Activated CD8-positive, alpha-beta memory T cell treated with anti-CD3 and anti-CD28 coated beads, Interleukin-2, amount 50 U/mL, for 4 hours (primary cell): ENCODE results near the gene MTF2.
A peak's percentile ranks its signal among the peaks of the same experiment; 100 is the strongest.
"Not testable (repeated sequence)": the region's sequence is repeated elsewhere in the genome, so short reads cannot be mapped to it uniquely, and the experiment has no call there.

Experiments
- DNase-seq: peaks from one replicate; pipeline ENCODE4 v3.0.0-alpha.2; 2020

The MTF2 gene

DNA sequence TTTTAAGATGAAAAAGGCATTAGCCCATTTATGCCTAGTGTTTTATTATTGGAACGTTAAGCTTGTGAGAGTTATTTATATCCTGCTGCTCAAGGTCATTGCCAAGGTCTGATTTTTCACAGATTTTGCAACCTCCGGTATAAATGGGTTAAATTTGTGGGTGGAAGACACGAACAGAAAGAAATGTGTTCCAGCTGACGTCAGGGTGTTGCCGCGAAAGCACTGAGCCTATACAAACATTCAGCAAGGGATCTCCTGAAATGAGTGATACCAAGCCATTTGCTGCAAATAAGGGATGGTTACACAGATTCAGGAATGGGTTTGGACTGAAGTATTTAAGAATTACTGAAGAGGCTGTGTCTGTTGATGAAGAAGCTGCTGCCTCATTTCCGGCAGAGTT is 68.9 kb downstream of the MTF2 start:
- DNase-seq, result no peak

DNA sequence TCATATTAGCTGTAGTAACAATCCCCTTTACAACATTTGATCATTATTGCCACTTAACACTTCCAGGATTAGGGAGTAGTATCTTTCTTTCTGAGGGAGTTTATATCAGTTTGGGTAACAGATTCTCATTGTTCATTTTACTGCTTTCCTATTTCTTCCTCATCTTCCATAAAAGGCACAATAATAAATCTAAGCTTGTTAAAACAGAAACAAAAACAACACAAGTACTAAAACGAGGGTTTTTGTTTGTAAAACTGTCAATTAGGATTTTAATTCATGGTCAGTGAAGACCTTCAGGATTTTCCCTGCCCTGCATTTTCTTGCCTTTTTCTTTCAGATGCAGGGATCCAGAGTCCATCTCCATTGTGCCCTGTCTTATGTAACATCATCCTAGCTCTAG is 71.6 kb downstream of the MTF2 start:
- no peak for DNase-seq

DNA sequence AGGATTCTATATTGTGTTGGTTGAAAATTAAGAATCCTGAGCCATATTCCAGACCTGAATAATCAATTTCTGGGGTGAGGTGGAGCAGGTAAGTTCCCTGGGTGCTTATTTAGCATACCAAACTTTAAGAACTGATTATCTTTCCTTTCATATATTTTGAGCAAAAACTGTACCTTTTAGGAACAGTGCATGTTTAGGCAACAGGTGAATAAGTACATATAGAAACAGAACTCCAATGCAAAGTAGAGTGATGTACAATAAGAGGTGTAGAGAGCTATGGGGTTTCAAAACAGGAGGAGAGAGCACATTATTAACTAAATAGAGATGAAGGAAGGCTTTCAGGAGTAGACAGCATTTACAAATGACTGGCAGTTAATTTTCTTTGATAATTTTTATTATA is 72.4 kb downstream of the MTF2 start:
- DNase-seq, result no peak

DNA sequence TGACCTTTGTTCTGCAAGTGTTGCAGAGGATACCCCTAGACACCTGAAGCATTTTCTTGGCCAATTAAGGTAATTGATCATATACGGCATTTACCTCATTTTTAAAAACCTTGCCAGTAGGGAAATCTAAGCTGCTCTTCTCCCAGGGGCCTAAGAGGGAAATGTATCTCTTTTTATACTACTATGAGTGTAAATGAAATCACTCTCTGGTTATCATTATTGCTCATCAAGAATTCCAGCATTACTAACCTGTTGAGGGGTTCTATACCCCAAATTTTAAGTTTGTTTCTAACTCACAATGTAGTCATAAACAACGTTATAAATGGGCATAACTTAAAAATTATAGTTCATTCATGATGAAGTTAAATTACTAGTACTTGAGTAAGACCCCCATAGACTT is 73.8 kb downstream of the MTF2 start:
- DNase-seq, result no peak

DNA sequence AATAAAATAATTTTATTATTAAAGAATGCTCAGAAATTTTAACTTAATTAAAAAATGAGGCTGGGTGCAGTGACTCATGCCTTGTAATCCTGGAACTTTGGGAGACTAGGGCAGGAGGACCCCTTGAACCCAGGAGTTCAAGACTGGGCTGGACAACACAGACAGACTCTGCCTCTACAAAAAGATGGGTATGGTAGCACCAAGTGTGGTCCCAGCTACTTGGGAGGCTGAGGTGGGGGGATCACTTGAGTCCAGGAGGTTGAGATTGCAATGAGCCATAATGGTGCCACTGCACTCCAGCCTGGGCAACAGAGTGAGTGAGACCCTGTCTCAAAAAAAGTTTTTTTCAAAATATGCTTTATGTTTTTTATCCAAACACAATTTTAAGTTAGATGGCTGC is 75.8 kb downstream of the MTF2 start:
- no peak for DNase-seq

DNA sequence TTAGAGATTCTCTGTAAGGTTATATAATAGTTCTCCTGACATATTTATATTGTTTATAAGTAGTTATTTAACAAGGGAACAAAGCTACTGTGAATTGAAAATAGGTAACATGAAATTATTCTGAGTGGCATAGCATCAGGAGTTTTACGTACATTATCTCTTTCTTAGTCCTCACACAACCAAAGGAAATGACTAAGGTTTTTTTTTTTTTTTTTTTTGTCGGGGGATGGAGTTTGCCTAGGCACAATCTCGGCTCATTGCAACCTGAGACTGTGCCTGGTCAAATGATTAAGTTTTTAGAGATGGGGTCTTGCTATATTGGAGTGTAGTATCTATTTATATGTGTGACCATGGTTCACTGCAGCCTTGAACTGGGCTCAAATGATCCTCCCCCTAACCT is 76.3 kb downstream of the MTF2 start:
- DNase-seq, result no peak

DNA sequence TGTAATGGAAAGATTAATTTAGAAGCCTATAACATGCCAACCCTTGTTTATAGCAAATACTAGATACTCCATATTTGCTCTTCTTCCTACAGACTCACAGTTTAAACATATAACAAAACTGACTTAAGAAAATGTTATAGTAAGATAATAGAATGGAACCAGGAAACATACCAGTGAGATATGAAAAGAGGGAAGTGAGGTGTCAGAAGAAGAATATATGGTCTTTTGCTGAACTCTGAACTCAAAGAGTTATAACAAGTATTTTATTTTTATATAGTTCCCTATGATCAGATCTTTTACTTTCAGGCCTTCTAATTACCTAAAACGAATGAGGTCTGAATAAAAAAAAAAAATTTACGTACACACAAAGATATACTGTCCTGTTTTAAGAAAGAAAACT is 80.3 kb downstream of the MTF2 start:
- no peak for DNase-seq

DNA sequence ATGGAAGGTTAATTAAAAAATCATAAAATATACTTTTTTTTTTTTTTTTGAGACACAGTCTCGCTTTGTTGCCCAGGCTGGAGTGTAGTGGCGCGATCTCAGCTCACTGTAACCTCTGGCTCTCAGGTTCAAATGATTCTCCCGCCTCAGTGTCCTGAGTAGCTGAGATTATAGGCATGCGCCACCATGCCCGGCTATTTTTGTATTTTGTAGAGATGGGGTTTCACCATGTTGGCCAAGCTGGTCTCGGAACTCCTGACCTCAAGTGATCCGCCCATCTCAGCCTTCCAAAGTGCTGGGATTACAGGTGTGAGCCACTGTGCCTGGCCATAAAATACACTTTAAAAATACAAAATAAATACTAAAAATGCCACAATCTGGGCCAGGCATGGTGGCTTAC is 84.2 kb downstream of the MTF2 start:
- DNase-seq, result not testable (repeated sequence)

DNA sequence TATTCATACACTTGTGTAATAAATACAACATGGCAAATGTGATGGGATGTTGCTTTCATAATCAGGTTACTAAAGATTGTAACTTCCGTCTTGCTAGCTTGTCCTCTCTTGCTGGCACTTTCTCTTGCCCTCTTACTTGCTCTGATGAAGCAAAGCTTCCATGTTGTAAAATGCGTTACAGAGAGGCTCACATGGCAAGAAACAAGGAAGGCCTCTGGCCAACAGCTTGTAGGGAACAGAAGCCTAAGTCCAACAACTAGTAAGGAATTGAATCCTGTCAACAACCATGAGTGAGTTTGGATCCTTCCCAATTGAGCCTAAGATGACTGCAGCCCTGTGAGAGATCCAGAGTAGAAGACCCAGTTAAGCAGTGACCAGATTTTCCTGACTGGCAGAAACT is 85.7 kb downstream of the MTF2 start:
- DNase-seq, result no peak

DNA sequence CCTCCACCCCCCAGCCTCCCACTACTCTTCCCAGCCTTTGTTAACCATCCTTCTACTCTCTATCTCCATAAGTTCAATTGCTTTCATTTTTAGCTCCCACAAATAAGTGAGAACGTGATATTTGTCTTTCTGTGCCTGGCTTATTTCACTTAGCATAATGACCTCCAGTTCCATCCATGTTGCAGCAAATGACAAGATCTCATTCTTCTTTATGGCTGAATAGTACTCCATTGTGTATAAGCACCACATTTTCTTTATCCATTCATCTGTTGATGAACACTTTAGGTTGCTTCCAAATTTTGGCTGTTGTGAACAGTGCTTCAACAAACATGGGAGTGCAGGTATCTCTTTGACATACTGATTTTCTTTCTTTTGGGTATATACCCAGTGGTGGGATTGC is 86.8 kb downstream of the MTF2 start:
- not testable (repeated sequence) for DNase-seq

DNA sequence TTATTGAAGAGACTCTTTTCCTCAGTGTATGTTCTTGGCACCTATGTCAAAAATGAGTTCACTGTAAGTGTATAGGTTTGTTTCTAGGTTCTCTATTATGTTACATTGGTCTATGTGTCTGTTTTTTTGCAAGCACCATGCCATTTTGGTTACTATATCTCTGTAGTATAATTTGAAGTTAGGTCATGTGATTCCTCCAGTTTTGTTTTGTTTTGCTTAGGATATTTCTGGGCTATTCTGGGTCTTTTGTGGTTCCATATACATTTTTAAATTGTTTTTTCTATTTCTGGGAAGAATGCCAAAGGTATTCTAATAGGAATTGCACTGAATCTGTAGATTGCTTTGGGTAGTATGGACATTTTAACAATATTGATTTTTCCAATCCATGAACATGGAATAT is 87.9 kb downstream of the MTF2 start:
- no peak for DNase-seq

DNA sequence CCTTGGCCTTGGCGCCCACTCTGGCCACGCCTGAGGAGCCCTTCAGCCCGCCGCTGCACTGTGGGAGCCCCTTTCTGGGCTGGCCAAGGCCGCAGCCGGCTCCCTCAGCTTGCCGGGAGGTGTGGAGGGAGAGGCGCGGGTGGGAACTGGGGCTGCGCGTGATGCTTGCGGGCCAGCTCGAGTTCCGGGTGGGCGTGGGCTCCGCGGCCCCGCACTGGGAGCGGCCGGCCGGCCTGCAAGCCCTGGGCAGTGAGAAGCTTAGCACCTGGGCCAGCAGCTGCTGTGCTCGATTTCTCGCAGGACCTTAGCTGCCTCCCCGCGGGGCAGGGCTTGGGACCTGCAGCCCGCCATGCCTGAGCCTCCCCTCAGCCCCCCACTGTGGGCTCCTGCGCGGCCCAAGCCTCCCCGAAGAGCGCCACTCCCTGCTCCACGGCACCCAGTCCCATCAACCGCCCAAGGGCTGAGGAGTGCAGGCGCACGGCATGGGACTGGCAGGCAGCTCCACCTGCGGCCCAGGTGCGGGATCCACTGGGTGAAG is 91.1 kb downstream of the MTF2 start:
- not testable (repeated sequence) for DNase-seq

DNA sequence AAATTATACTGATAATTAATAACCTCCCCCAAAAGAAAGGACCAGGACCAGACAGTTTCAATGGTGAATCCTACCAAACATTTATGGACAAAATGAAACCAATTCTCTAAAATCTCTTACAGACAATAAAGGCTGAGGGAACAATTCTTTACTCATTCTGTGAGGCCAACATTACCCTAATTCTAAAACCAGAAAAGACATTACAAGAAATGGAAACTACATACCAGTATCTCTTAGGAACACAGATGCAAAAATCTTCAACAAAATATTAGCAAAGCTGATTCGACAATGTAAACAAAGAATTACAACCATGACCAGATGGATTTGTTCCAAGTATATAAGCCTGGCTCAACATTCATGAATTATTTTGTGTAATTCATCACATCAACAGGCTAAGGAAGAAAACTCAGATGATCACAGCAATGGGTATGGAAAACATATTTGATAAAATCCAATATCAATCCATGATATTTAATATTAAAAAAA is 92.5 kb downstream of the MTF2 start:
- no peak for DNase-seq

DNA sequence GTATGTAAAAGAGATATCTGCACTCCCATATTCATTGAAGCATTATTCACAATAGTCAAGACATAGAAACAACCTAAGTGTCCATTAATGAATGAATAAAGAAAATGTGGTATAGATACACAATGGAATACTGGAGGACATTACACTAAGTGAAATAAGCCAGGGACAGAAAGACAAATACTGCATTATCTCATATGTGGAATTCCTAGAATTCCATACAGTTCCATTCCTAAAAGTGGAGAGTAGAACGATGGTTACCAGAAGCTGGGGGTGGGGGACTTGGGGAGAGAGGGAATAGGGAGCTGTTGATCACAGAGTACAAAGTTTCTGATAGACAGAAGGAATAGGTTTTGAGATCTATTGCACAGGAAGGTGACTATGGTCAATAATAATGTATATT is 93.7 kb downstream of the MTF2 start:
- no peak for DNase-seq

DNA sequence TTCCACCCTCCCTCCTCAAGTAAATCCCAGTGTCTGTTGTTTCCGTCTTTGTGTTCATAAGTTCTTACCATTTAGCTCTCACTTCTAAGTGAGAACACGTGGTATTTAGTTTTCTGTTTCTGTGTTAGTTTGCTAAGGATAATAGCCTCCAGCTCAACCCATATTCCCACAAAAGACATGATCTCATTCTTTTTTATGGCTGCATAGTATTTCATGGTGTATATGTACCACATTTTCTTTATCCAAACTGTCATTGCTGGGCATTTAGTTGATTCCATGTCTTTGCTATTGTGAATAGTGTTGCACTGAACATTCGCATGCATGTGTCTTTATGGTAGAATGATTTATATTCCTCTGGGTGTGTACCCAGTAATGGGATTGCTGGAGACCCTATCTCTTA is 95.6 kb downstream of the MTF2 start:
- DNase-seq, result not testable (repeated sequence)

DNA sequence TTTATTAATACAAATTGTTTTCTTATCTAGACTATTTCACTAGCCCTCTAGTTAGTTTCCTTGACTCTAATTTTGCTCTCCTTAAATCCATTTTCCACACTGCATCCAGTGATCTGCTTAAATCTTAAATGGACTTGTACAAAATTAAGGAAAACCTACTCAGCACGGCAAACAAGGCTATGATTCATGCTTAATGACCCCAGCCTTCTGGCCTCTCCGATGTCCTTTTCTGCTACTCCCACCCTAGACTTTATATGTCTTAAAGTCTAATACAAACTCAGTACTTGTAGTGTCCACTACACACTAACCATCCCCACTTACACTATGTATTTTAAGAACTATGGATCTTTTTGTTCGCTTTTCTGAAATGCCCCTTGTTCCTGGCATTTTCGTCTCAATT is 98.9 kb downstream of the MTF2 start:
- no peak for DNase-seq

DNA sequence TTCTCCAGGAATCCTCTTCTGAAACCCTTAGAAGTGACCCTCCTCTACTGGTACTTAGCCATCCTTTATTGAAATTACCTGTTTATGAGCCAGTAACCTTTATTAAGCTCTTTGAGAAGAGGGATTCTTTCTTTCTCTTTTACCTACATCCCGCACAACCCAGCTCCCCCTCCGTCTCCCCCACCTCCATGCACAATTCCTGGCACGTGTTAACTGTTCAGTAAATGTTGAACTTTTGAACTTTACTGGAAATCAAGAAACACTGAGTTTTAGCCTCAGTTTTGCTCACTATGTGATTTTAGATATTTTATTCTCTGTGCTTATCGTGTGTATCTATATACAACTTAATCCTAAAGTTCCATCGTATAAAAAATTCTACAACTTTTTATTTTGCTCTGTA is 99.3 kb downstream of the MTF2 start:
- DNase-seq, result no peak

DNA sequence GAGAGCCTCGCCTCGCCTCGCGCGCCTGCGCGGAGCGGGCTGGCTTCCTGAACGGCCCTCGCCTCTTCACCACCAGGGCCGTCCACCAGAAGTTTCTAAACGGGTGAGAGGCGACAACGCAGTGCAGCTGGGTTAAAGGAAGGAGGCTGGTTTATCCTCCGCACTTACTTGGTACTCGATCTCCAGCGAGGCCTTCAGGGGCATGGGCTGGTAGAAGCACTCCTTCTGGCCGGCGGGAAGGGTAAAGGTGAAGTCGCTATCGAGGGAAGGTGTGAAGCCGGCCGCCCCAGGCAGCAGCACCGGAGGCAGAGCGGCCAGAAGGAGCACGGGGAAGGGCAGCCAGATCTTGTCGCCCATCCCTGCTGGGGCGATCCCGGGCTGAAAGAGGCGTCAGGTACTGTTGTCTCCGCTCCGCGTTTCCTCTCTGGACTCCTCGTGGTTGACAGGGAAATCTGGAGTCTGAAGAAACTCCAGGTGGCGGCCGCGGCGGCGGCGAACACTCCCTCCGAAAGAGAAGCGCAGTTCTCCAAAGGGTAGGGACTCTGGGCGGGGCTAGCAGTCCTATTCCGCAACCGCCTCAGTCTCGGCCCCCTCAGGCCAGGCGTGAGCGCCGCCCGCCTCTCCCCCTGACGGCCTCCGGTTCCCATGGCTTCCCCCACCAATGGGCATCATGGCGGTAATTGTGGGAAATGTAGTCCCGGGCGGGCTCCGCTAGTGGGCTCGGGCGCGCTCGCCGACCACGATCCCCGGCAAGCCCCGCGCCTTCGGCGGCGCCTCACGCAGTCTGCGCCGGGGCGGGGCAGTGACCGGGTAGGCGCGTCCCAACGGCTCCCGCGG is 101.0 kb downstream of the MTF2 start, which contains the start of gene TMED5:
TSS of gene TMED5 (minus strand) at position 528 of the 837 bp plus-strand sequence. CDS start at position 357, 171 bp downstream.
- peak; percentile 95 for DNase-seq

DNA sequence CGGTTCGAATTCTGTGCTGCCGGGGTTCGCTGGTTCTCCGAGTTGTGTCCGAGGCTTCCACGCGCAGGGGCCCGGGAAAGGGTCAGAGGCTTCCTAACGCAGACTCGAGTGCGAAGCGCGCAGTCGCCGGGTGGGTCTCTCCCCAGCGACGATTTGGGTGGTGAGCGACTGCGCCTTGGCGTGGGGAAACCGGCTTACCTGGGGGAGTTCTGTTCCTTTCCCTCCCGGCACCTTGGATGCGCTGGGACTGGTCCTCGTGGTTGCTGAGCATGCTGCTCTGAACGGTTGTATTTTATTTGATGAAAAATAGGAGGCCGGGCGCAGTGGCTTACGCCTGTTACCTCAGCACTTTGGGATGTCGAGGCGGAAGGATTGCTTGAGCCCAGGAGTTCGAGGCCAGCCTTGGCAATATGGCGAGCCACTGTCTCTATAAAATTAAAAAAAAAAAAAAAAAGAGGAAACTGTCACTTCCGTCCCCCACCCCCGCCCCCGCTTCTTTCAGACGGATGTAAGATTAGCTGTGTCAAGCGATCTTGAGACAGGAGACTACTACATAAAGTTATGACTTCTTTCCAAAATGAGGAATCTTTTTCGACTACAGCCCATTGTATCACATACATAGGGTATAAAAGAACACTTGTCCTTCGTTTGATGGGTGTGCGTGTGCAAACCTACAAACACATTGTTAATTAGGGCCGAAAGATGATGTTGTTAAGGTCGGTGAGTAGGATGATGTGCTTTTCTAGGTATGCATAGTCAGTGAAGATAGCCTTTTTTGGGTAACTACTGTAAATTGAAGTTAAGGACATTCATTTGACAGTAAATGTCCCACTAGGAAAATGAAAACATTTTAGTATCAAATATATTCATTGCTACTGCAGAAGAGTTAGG is 101.9 kb downstream of the MTF2 start, which contains the start of gene CCDC18:
TSS of gene CCDC18 (plus strand) at position 2 of the 891 bp plus-strand sequence. CDS start 2,638 bp downstream, outside the sequence.
- DNase-seq, result peak; percentile 50

DNA sequence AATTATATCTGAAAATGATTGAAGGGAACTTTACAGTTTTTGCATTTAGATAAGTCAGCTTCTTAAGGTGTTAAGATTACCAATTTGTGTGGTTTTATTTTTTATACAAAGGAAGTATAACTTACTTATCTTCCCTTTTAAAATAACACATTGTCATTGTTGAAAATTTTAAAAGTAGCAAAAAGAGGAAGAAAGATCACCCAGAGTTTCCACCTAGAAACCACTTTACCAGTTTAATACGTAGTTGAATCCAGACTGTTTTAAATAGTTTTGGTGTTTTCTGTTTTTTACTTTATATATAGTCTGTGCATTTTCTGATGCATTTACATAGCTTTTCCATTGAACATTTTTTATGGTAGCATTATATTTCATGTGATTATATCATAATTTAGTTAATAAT is 107.6 kb downstream of the MTF2 start:
- DNase-seq, result no peak
